H9 (cell line): Measurements from ENCODE around the gene NAT14. TPM values are rescaled to one million over a fixed set of nuclear protein-coding genes. Genes with fewer than 3 reads are reported as not detected.

Source experiments
- DNase-seq: peaks from one replicate; pipeline ENCODE4 v3.0.0-alpha.2; 2017
- H2AFZ ChIP-seq: one replicate; pipeline ENCODE4 v1.6.1; 2013; ENCODE audit warnings: mild to moderate bottlenecking, low read length, control low read depth, moderate library complexity
- H2AK5ac ChIP-seq: 2 replicates; pipeline ENCODE4 v1.6.1; 2013; ENCODE audit warnings: low read length, control low read depth, mixed read lengths; ENCODE audit not compliant: insufficient read length
- H2BK120ac ChIP-seq: one replicate; pipeline ENCODE4 v1.6.1; 2013; ENCODE audit warnings: low read depth, mild to moderate bottlenecking, low read length, control low read depth, inconsistent platforms; ENCODE audit not compliant: poor library complexity, severe bottlenecking
- H2BK12ac ChIP-seq: 2 replicates; pipeline ENCODE4 v1.6.1; 2013; ENCODE audit warnings: low read length, control low read depth, mixed read lengths, low read depth; ENCODE audit not compliant: insufficient read length
- H2BK15ac ChIP-seq: 2 replicates; pipeline ENCODE4 v1.6.1; 2013; ENCODE audit warnings: low read depth, low read length, control low read depth
- H2BK20ac ChIP-seq: one replicate; pipeline ENCODE4 v1.6.1; 2013; ENCODE audit warnings: low read depth, mild to moderate bottlenecking, low read length, control low read depth, inconsistent platforms; ENCODE audit not compliant: poor library complexity, severe bottlenecking
- H2BK5ac ChIP-seq: 2 replicates; pipeline ENCODE4 v1.6.1; 2013; ENCODE audit warnings: low read length, control low read depth, mixed read lengths; ENCODE audit not compliant: insufficient read length
- H3K14ac ChIP-seq: 2 replicates; pipeline ENCODE4 v1.6.1; 2013; ENCODE audit warnings: low read length, control low read depth; ENCODE audit not compliant: insufficient read depth
- H3K18ac ChIP-seq: 2 replicates; pipeline ENCODE4 v1.6.1; 2013; ENCODE audit warnings: low read depth, mild to moderate bottlenecking, mixed read lengths, low read length, control low read depth; ENCODE audit not compliant: insufficient read length
- H3K23ac ChIP-seq: 2 replicates; pipeline ENCODE4 v1.6.1; 2013; ENCODE audit warnings: low read length, control low read depth, mixed read lengths, low read depth; ENCODE audit not compliant: insufficient read length
- H3K23me2 ChIP-seq: 2 replicates; pipeline ENCODE4 v1.6.1; 2013; ENCODE audit warnings: low read depth, mild to moderate bottlenecking, mixed read lengths, low read length, control low read depth; ENCODE audit not compliant: insufficient read length, poor library complexity, severe bottlenecking
- H3K27ac ChIP-seq: 2 replicates; pipeline ENCODE4 v1.5.1; 2013; ENCODE audit warnings: low read length, control low read depth, mixed read lengths, low read depth; ENCODE audit not compliant: insufficient read length
- H3K27me3 ChIP-seq: 2 replicates; pipeline ENCODE4 v1.6.1; 2013; ENCODE audit warnings: low read length, control low read depth, inconsistent platforms; ENCODE audit not compliant: insufficient read depth
- H3K4ac ChIP-seq: 2 replicates; pipeline ENCODE4 v1.6.1; 2013; ENCODE audit warnings: low read depth, mild to moderate bottlenecking, control low read depth, inconsistent platforms, low read length, moderate library complexity
- H3K4me1 ChIP-seq: 2 replicates; pipeline ENCODE4 v1.6.1; 2013; ENCODE audit warnings: low read length, control low read depth, inconsistent platforms; ENCODE audit not compliant: insufficient read depth
- H3K4me2 ChIP-seq: 2 replicates; pipeline ENCODE4 v1.6.1; 2013; ENCODE audit warnings: low read length, control low read depth, mixed read lengths; ENCODE audit not compliant: insufficient read length, insufficient read depth
- H3K56ac ChIP-seq: 2 replicates; pipeline ENCODE4 v1.6.1; 2013; ENCODE audit warnings: low read depth, mild to moderate bottlenecking, mixed read lengths, low read length, control low read depth; ENCODE audit not compliant: insufficient read length
- H3K79me1 ChIP-seq: 2 replicates; pipeline ENCODE4 v1.6.1; 2013; ENCODE audit warnings: low read depth, mild to moderate bottlenecking, moderate library complexity, low read length, control low read depth, inconsistent platforms; ENCODE audit not compliant: insufficient read depth, poor library complexity, severe bottlenecking
- H3K79me2 ChIP-seq: 2 replicates; pipeline ENCODE4 v1.6.1; 2013; ENCODE audit warnings: low read length, control low read depth, inconsistent platforms; ENCODE audit not compliant: insufficient read depth
- H3K9ac ChIP-seq: 2 replicates; pipeline ENCODE4 v1.6.1; 2013; ENCODE audit warnings: low read length, control low read depth, mixed read lengths; ENCODE audit not compliant: insufficient read length; ENCODE audit errors: extremely low read depth
- H3K9me3 ChIP-seq: one replicate; pipeline ENCODE4 v1.6.1; 2013; ENCODE audit warnings: low read depth, low read length, inconsistent platforms; ENCODE audit not compliant: control insufficient read depth
- H3T11ph ChIP-seq: one replicate; pipeline ENCODE4 v1.6.1; 2013; ENCODE audit warnings: mild to moderate bottlenecking, low read length, control low read depth, inconsistent platforms
- H4K20me1 ChIP-seq: one replicate; pipeline ENCODE4 v1.6.1; 2013; ENCODE audit not compliant: control insufficient read depth, insufficient read length, insufficient read depth
- H4K5ac ChIP-seq: 2 replicates; pipeline ENCODE4 v1.6.1; 2013; ENCODE audit warnings: low read depth, mild to moderate bottlenecking, mixed read lengths, low read length, control low read depth; ENCODE audit not compliant: insufficient read length
- H4K8ac ChIP-seq: replicated peaks from 2 replicates; pipeline ENCODE4 v1.6.1; 2013; ENCODE audit warnings: low read length, control low read depth, mixed read lengths, low read depth; ENCODE audit not compliant: insufficient read length
- H4K91ac ChIP-seq: 2 replicates; pipeline ENCODE4 v1.6.1; 2013; ENCODE audit warnings: low read depth, mild to moderate bottlenecking, moderate library complexity, mixed read lengths, low read length, control low read depth; ENCODE audit not compliant: insufficient read length
- H3K27ac Mint-ChIP-seq, 3 experiments: 2 replicates in 2 of 3; 3 replicates in 1 of 3; pipeline ENCODE4 v1.8.0; 2020 to 2021; ENCODE audit warnings: mixed read lengths in 3 of 3, mild to moderate bottlenecking in 1 of 3, moderate library complexity in 1 of 3
- H3K27me3 Mint-ChIP-seq: 2 replicates; pipeline ENCODE4 v1.8.0; 2021; ENCODE audit warnings: low read depth, mild to moderate bottlenecking, moderate library complexity, mixed read lengths
- H3K36me3 Mint-ChIP-seq, 3 experiments: 2 replicates in 2 of 3; 3 replicates in 1 of 3; pipeline ENCODE4 v1.8.0; 2020 to 2021; ENCODE audit warnings: low read depth in 3 of 3, mixed read lengths in 3 of 3; ENCODE audit not compliant: insufficient read depth in 1 of 3
- H3K4me1 Mint-ChIP-seq, 2 experiments: 2 replicates each; pipeline ENCODE4 v1.8.0; 2020; ENCODE audit warnings: mixed read lengths in 2 of 2
- H3K4me3 Mint-ChIP-seq, 2 experiments: 2 replicates in 1 of 2; 3 replicates in 1 of 2; pipeline ENCODE4 v1.8.0; 2020 to 2021; ENCODE audit warnings: mild to moderate bottlenecking in 2 of 2, mixed read lengths in 2 of 2, moderate library complexity in 1 of 2
- H3K9me3 Mint-ChIP-seq, 2 experiments: 2 replicates in 1 of 2; 3 replicates in 1 of 2; pipeline ENCODE4 v1.8.0; 2020; ENCODE audit warnings: mild to moderate bottlenecking in 2 of 2, mixed read lengths in 2 of 2, moderate library complexity in 1 of 2
- CTCF ChIP-seq: fragments of 200-600 bp; sonication (generic); conservative IDR thresholded peaks from 3 replicates; pipeline ENCODE4 v1.8.0; 2021; ENCODE audit warnings: antibody characterized with exemption, mild to moderate bottlenecking
- WGBS: extraction: QIAGEN DNeasy Blood & Tissue Kit; methylation state at CpG from one replicate; pipeline ENCODE4 v1.1.7; 2013; ENCODE audit warnings: missing lambda C conversion rate, low lambda C conversion rate, mixed read lengths; ENCODE audit not compliant: insufficient read length; ENCODE audit errors: extremely low coverage; 5-methylcytosine and 5-hydroxymethylcytosine counted together
- total RNA-seq: library from RNA; stranded (reverse); gene quantifications from 2 replicates; pipeline ENCODE4 v1.2.1, GENCODE V29; 2021

Gene NAT14
- total RNA-seq, 1 experiment from 2014 or later: 51.2 TPM

DNA sequence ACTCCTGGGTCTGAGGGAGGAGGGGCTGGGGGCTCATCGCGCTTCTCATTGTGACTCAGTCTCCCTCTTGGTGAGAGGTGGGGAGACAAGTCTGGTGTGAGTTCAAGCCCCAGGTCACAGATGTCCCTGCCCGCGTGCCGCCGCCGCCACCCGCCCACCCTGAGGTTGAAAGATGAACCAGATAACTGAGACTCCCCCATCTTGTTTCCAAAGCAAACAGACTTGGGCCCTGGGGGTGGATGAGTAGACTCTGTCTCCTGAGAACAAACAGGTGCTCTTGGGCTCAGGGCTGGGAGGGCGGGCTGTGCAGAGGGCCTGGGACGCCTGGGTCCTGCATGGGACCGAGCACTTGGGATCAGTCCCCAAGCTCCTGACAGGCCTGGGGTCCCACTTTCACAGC is 51.4 kb downstream of the NAT14 start:
- H3K27me3 ChIP-seq: no peaks in the 10 kb centered on the region
- no peak overlapping the region for H3K18ac ChIP-seq
- H2BK120ac ChIP-seq: no peak overlapping the region
- peaks cover 0 to 4% of the 10 kb centered on the region in 2 experiments; a peak in 2 of 5 replicates for H3K9me3 Mint-ChIP-seq
- no peak overlapping the region for H3K23ac ChIP-seq
- WGBS: no CpG with 5 or more reads among the region's 11 CpGs
- H3K23me2 ChIP-seq: no peaks in the 10 kb centered on the region
- H3K27ac ChIP-seq: no peak overlapping the region
- H3K27me3 Mint-ChIP-seq: 0 out of 2 replicates have a peak, but pooled peaks cover 2% of the 10 kb centered on the region
- H3K27ac Mint-ChIP-seq: no peak overlapping the region
- H3K9ac ChIP-seq: no peak overlapping the region
- no peak overlapping the region for H3K56ac ChIP-seq
- H3K79me1 ChIP-seq: no peaks in the 10 kb centered on the region
- H3K14ac ChIP-seq: no peak overlapping the region
- H3T11ph ChIP-seq: no peak overlapping the region
- H4K8ac ChIP-seq: no peak overlapping the region
- H3K79me2 ChIP-seq: no peaks in the 10 kb centered on the region
- H3K4me2 ChIP-seq: no peak overlapping the region
- H3K4me1 Mint-ChIP-seq: peaks cover 4 to 36% of the 10 kb centered on the region in 2 experiments; a peak in 3 of 4 replicates
- H3K36me3 Mint-ChIP-seq: peaks cover 0 to 6% (median 0%) of the 10 kb centered on the region in 3 experiments; a peak in 1 of 7 replicates
- H3K4me1 ChIP-seq: no peaks in the 10 kb centered on the region; the same call in 1 of the 2 replicates
- no peaks in the 10 kb centered on the region for H3K9me3 ChIP-seq
- no peak for TF ChIP-seq CTCF
- H4K5ac ChIP-seq: no peak overlapping the region
- no peak overlapping the region for H4K91ac ChIP-seq
- no peak overlapping the region for H3K4me3 Mint-ChIP-seq
- no peak for DNase-seq
- no peak overlapping the region for H2AK5ac ChIP-seq
- no peak overlapping the region for H2BK20ac ChIP-seq
- H2BK15ac ChIP-seq: no peak overlapping the region
- H3K4ac ChIP-seq: no peak overlapping the region
- peaks cover 2% of the 10 kb centered on the region for H4K20me1 ChIP-seq
- no peak overlapping the region for H2BK5ac ChIP-seq
- H2BK12ac ChIP-seq: no peak overlapping the region
- no peak overlapping the region for H2AFZ ChIP-seq

Other genes with a start within 250 kb of the NAT14 start
- gene PPP6R1, start 226.2 kb upstream of the NAT14 start, total RNA-seq: 76.2 and 79.7 TPM in 2 replicates
- gene HSPBP1, start 205.1 kb upstream of the NAT14 start, total RNA-seq: 47.4 and 50.7 TPM in 2 replicates
- gene BRSK1, start 201.2 kb upstream of the NAT14 start, total RNA-seq: 43.5 and 47.0 TPM in 2 replicates
- 0.63 TPM in 1 of 2 replicates, not detected in the other for gene TMEM150B, start 159.8 kb upstream of the NAT14 start, total RNA-seq
- 53.7 and 54.5 TPM in 2 replicates for gene KMT5C, start 145.3 kb upstream of the NAT14 start, total RNA-seq
- 4.0 and 5.0 TPM in 2 replicates for gene COX6B2, start 130.5 kb upstream of the NAT14 start, total RNA-seq
- gene GARIN5B, start 121.9 kb upstream of the NAT14 start, total RNA-seq: 0.13 and 0.15 TPM in 2 replicates
- gene IL11, start 114.7 kb upstream of the NAT14 start, total RNA-seq: 3.8 and 3.9 TPM in 2 replicates
- 1.5 and 1.6 TPM in 2 replicates for gene TMEM190, start 108.4 kb upstream of the NAT14 start, total RNA-seq
- gene TMEM238, start 100.9 kb upstream of the NAT14 start, total RNA-seq: 3.8 and 4.8 TPM in 2 replicates
- gene RPL28, start 99.3 kb upstream of the NAT14 start, total RNA-seq: 2,076 and 2,130 TPM in 2 replicates
- 391 and 393 TPM in 2 replicates for gene UBE2S, start 77.4 kb upstream of the NAT14 start, total RNA-seq
- 0.31 TPM in 2 replicates for gene SHISA7, start 41.9 kb upstream of the NAT14 start, total RNA-seq
- 68.2 and 72.2 TPM in 2 replicates for gene ISOC2, start 23.5 kb upstream of the NAT14 start, total RNA-seq
- gene C19orf85, start 20.4 kb upstream of the NAT14 start, total RNA-seq: 1.2 and 2.1 TPM in 2 replicates
- 16.5 and 16.6 TPM in 2 replicates for gene ZNF628, start 8.6 kb upstream of the NAT14 start, total RNA-seq
- 2.5 and 3.2 TPM in 2 replicates for gene SSC5D, start 3.2 kb downstream of the NAT14 start, total RNA-seq
- gene SBK2, start 51.9 kb downstream of the NAT14 start, total RNA-seq: 2.5 and 2.8 TPM in 2 replicates
- 0.48 and 0.70 TPM in 2 replicates for gene SBK3, start 60.4 kb downstream of the NAT14 start, total RNA-seq
- gene ZNF579, start 95.7 kb downstream of the NAT14 start, total RNA-seq: 19.9 and 21.5 TPM in 2 replicates
- gene FIZ1, start 114.3 kb downstream of the NAT14 start, total RNA-seq: 21.5 and 25.2 TPM in 2 replicates
- 2.9 and 3.0 TPM in 2 replicates for gene ZNF524, start 115.1 kb downstream of the NAT14 start, total RNA-seq
- gene ZNF865, start 120.5 kb downstream of the NAT14 start, total RNA-seq: 13.8 and 14.3 TPM in 2 replicates
- gene ZNF784, start 139.4 kb downstream of the NAT14 start, total RNA-seq: 9.9 and 10.7 TPM in 2 replicates
- gene ZNF580, start 155.8 kb downstream of the NAT14 start, total RNA-seq: 22.4 and 22.8 TPM in 2 replicates
- gene ZNF581, start 158.5 kb downstream of the NAT14 start, total RNA-seq: 65.1 and 68.0 TPM in 2 replicates
- gene CCDC106, start 163.0 kb downstream of the NAT14 start, total RNA-seq: 19.9 and 20.0 TPM in 2 replicates
- 321 and 342 TPM in 2 replicates for gene U2AF2, start 169.8 kb downstream of the NAT14 start, total RNA-seq
- gene EPN1, start 190.0 kb downstream of the NAT14 start, total RNA-seq: 158 and 159 TPM in 2 replicates